ENCODE data around the gene ZNF627. TPM values are rescaled to one million over a fixed set of nuclear protein-coding genes. Genes with fewer than 3 reads are reported as not detected.

Gene ZNF627
- total and polyA plus RNA-seq, 2 of the 8 experiments (the other 6 are each of a cell fraction or from before 2014, with no cell fraction given) = 7.2 to 13.7 TPM

DNA sequence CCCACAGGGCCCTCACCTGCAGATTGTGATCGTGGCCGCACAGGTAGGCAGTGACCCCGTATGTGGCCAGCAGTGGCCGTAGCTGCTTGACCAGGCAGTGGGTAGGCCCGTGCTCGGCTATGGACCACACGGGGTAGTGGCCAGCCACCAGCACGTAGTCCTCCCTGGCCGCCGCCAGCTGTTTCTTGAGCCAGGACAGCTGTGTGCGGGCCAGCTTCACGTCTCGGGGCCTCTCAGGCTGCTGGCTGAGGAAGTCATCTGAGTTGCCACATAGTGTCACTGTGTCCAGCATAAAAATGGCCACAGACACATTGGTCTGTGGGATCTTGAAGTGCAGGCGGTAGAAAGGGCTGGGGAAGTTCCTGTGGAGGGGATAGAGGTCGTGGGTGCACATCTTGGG, 21.1 kb upstream of the ZNF627 start:
- no peak overlapping the region for H3K56ac ChIP-seq (replicated peaks; ENCODE audit: insufficient read length, low read depth, low read length)
- POLR2A ChIA-PET (ENCODE audit: partially characterized antibody) = interaction anchor here (0.7 to 2.1 kb wide), 5 partner anchors 16 to 24 kb away, joined by 3 to 8 read pairs (median 4); partner anchors contain the start of gene ELOF1
- no peak overlapping the region for H2BK15ac ChIP-seq (ENCODE audit: low read length)
- H3K9ac ChIP-seq (replicated peaks in 1 of 4; ENCODE audit: extremely low read depth in 1 of 4, low read depth in 3 of 4, low read length in 3 of 4) = no peak overlapping the region
- no peak overlapping the region for H2BK20ac ChIP-seq (ENCODE audit: low read length)
- H3K14ac ChIP-seq (ENCODE audit: insufficient read length) = no peak overlapping the region
- no peaks in the 10 kb centered on the region for H3K79me2 ChIP-seq (ENCODE audit: control insufficient read depth in 1 of 2, insufficient read depth in 2 of 2, low read length in 2 of 2)
- no peak overlapping the region for H3K18ac ChIP-seq (ENCODE audit: extremely low read depth, low read length)
- FAIRE-seq (no peak), DNase-seq (ENCODE audit: low read depth in 1 of 2, low spot score in 2 of 2) (no peak)
- no peak overlapping the region for H2AFZ ChIP-seq (ENCODE audit: low read length)
- no peaks in the 10 kb centered on the region for H3K79me1 ChIP-seq (ENCODE audit: low read depth, low read length)
- no peak overlapping the region for H3K4me2 ChIP-seq (ENCODE audit: insufficient read depth in 1 of 2, low read depth in 2 of 2, low read length in 2 of 2)
- H2BK5ac ChIP-seq (ENCODE audit: low read depth, low read length) = no peak overlapping the region
- peaks cover 6% of the 10 kb centered on the region; the same call in 1 of the 2 replicates for H3K23me2 ChIP-seq (ENCODE audit: low read depth, low read length)
- no peak for TF ChIP-seq POLR2AphosphoS5 (IDR thresholded peaks at IDR 0.05; ENCODE audit: low read depth, low read length)
- TF ChIP-seq NANOG (IDR thresholded peaks at IDR 0.05; ENCODE audit: insufficient read depth, low read depth, low read length, poor library complexity, severe bottlenecking) = no peak
- TF ChIP-seq EP300 (IDR thresholded peaks at IDR 0.05; ENCODE audit: borderline replicate concordance in 1 of 2, low read depth in 2 of 2, low read length in 2 of 2) = no peak
- no peak for TF ChIP-seq TAF7 (optimal IDR thresholded peaks at IDR 0.05; ENCODE audit: borderline replicate concordance, low read depth, low read length)
- TF ChIP-seq SP2 (IDR thresholded peaks at IDR 0.05; ENCODE audit: low read length) = no peak
- no peak for TF ChIP-seq RNF2 (IDR thresholded peaks at IDR 0.05; ENCODE audit: borderline replicate concordance, low read depth, low read length, missing control alignments, poor library complexity, severe bottlenecking)
- TF ChIP-seq NRF1 (IDR thresholded peaks at IDR 0.05; ENCODE audit: low read depth, low read length) = no peak
- WGBS, 2 experiments (ENCODE audit: extremely low coverage in 1 of 2, insufficient coverage in 1 of 2, insufficient read length in 1 of 2, insufficient replicate concordance in 2 of 2, low coverage in 1 of 2, low lambda C conversion rate in 2 of 2, missing lambda C conversion rate in 1 of 2) = 87% methylated on average over 15 of the region's 15 CpGs; no CpG with 5 or more reads in 1 of the 2 experiments
- no peaks in the 10 kb centered on the region for H3K9me3 ChIP-seq (ENCODE audit: insufficient read depth in 2 of 2, low read depth in 1 of 2, low read length in 1 of 2)
- H3K4ac ChIP-seq (replicated peaks; ENCODE audit: insufficient read length, low read depth, low read length) = no peak overlapping the region
- peaks cover 0 to 10% (median 6%) of the 10 kb centered on the region in 4 experiments; a peak in 5 of 7 replicates for H3K27me3 ChIP-seq (replicated peaks in 1 of 4; ENCODE audit: control insufficient read depth in 3 of 4, extremely low read depth in 1 of 4, insufficient read depth in 3 of 4, low read length in 3 of 4)
- H4K20me1 ChIP-seq (replicated peaks in 1 of 2; ENCODE audit: control insufficient read depth in 1 of 2, insufficient read depth in 2 of 2, low read length in 2 of 2) = peaks cover 0 to 2% of the 10 kb centered on the region in 2 experiments
- no peak overlapping the region for H3K27ac ChIP-seq (ENCODE audit: low read depth, low read length)
- CTCF ChIA-PET (ENCODE audit: partially characterized antibody) = interaction anchor here (0.5 to 1.6 kb wide), 4 partner anchors 10 to 19 kb away, joined by 3 to 9 read pairs (median 7); no protein-coding TSS in a partner anchor
- H4K5ac ChIP-seq (ENCODE audit: insufficient read length, low read depth, low read length) = no peak overlapping the region
- no peak overlapping the region for H4K91ac ChIP-seq (replicated peaks; ENCODE audit: insufficient read length, low read length)
- no peak overlapping the region for H2AK5ac ChIP-seq (ENCODE audit: low read depth, low read length)
- no peak overlapping the region for H3K23ac ChIP-seq (ENCODE audit: insufficient read length)
- H3K36me3 ChIP-seq (ENCODE audit: control insufficient read depth in 2 of 4, insufficient read depth in 4 of 4, low read length in 3 of 4) = no peaks in the 10 kb centered on the region
- H3K4me1 ChIP-seq (replicated peaks in 1 of 4; ENCODE audit: control insufficient read depth in 3 of 4, insufficient read depth in 4 of 4, low read length in 3 of 4) = peaks cover 0 to 10% (median 6%) of the 10 kb centered on the region in 4 experiments; a peak in 4 of 7 replicates
- no peak overlapping the region for H3K4me3 ChIP-seq (ENCODE audit: extremely low read depth in 1 of 4, insufficient read depth in 2 of 4, low read depth in 3 of 4, low read length in 4 of 4)
- no peak overlapping the region; the same call in 1 of the 2 replicates for H4K8ac ChIP-seq (ENCODE audit: extremely low read depth, insufficient read depth, low read length)
- 0 out of 2 replicates have a peak overlapping the region, but pooled peaks have one; percentile 27 for H2BK12ac ChIP-seq (ENCODE audit: low read depth, low read length)
- no peak overlapping the region for H2BK120ac ChIP-seq (replicated peaks; ENCODE audit: low read depth, low read length)
